AG04449 (cell line): ENCODE measurements around the gene ITIH1.

Source experiments
- CTCF ChIA-PET: fragments of 350-600 bp; formaldehyde crosslinking; extraction: SDS; loops from one replicate; lab custom pipeline; 2021; ENCODE audit warnings: antibody characterized with exemption; lab: Yijun Ruan, JAX
- POLR2A ChIA-PET: fragments of 400-600, 350-600 bp; formaldehyde crosslinking; extraction: SDS; loops from one replicate; lab custom pipeline; 2020; ENCODE audit warnings: antibody characterized with exemption, inconsistent platforms; lab: Yijun Ruan, JAX
- DNase-seq: peaks from one replicate; pipeline ENCODE4 v3.0.0-alpha.2; 2010; ENCODE audit warnings: low read depth, low spot score
- H3K4me3 ChIP-seq: 2 replicates; pipeline ENCODE4 v1.5.1; 2011; ENCODE audit warnings: low read depth, mild to moderate bottlenecking, control low read depth, low read length
- TF ChIP-seq, protein P1 (sequence below): IDR thresholded peaks from one replicate; pipeline ENCODE4 v1.5.1; 2011; ENCODE audit warnings: mild to moderate bottlenecking, moderate library complexity, low read length, control low read depth, inconsistent platforms; ENCODE audit not compliant: insufficient read depth; ENCODE audit errors: missing control alignments

The ITIH1 gene

DNA sequence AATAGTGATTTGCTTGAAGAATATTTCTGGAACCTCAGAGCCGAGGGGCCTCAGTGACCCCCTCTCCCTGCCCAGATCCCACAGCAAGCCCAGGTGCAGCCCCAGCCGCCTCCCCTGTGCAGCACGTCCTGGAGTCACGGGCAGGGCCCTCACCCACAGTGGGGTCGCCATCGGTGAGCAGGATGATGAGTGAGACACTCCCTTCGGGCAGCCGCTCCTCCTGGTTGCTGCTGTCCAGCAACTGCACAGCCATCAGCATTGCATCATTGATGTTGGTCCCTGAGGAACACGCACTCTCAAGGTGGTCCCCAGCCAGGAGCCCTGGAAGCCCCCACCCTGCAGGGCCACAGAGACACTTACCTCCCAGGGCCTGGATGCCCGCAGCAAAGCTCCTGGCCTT, 46.6 kb downstream of the ITIH1 start:
- DNase-seq, result no peak
- TF ChIP-seq, protein P1, sequence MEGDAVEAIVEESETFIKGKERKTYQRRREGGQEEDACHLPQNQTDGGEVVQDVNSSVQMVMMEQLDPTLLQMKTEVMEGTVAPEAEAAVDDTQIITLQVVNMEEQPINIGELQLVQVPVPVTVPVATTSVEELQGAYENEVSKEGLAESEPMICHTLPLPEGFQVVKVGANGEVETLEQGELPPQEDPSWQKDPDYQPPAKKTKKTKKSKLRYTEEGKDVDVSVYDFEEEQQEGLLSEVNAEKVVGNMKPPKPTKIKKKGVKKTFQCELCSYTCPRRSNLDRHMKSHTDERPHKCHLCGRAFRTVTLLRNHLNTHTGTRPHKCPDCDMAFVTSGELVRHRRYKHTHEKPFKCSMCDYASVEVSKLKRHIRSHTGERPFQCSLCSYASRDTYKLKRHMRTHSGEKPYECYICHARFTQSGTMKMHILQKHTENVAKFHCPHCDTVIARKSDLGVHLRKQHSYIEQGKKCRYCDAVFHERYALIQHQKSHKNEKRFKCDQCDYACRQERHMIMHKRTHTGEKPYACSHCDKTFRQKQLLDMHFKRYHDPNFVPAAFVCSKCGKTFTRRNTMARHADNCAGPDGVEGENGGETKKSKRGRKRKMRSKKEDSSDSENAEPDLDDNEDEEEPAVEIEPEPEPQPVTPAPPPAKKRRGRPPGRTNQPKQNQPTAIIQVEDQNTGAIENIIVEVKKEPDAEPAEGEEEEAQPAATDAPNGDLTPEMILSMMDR, result no peak
- H3K4me3 ChIP-seq, result no peak overlapping the region
- POLR2A ChIA-PET, result no interaction called here
- CTCF ChIA-PET, result interaction anchor here (0.9 kb wide), 1 partner anchor 26 kb away, joined by 3 read pairs; no protein-coding TSS in a partner anchor

- no peak overlapping the region for H3K4me3 ChIP-seq
- TF ChIP-seq, protein P1, result no peak
- ChIA-PET POLR2A (no interaction called here), CTCF (interaction anchor here (1.0 kb wide), 1 partner anchor 15 kb away, joined by 3 read pairs; no protein-coding TSS in a partner anchor)
- no peak for DNase-seq
Observed at GRCh38 chr3:52827441-52827840, 50.0 kb downstream of the ITIH1 start.

GRCh38 chr3:52827866-52828376, 50.5 kb downstream of the ITIH1 start:
- POLR2A ChIA-PET, result no interaction called here
- TF ChIP-seq, protein P1, result no peak
- no peak overlapping the region for H3K4me3 ChIP-seq
- DNase-seq, result no peak
- CTCF ChIA-PET, result interaction anchor here (1.0 kb wide), 2 partner anchors 9 to 15 kb away, joined by 3 to 4 read pairs; no protein-coding TSS in a partner anchor

- CTCF ChIA-PET, result no interaction called here
- H3K4me3 ChIP-seq, result no peak overlapping the region
- TF ChIP-seq, protein P1, result no peak
- POLR2A ChIA-PET, result no interaction called here
- DNase-seq, result no peak
Observed at GRCh38 chr3:52829482-52829881, 52.1 kb downstream of the ITIH1 start.

DNA sequence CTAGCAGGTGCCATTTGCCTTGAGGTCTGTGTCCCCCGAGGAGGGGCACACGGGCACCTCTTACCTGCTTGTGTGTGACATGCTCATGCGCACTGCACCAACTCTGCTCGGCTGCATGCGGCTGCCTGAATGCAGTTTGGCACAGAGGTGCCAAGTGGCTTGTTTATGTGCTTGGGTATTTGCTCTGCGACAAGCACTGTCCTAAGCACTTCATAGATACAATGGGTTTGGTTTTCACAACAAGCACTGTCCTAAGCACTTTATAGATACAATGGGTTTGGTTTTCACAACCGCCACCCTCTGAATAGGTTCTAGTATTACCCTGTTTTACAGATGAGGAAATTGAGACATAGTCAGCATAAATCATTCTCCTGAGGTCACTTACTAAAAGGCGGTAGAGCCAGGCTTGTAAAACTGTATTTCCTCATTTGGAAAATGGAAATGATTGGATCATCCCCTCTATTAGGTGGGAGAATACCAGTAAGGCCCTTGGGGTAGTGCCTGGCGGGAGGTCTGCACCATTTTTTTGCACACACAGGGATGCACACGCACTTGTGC, 52.6 kb downstream of the ITIH1 start:
- TF ChIP-seq, protein P1, result no peak
- POLR2A ChIA-PET, result no interaction called here
- CTCF ChIA-PET, result no interaction called here
- DNase-seq, result no peak
- no peak overlapping the region for H3K4me3 ChIP-seq

- no peak for DNase-seq
- TF ChIP-seq, protein P1, result no peak
- ChIA-PET CTCF (no interaction called here), POLR2A (no interaction called here)
- H3K4me3 ChIP-seq, result no peak within 1 kb of the TSS
Observed at GRCh38 chr3:52830535-52831258, 53.3 kb downstream of the ITIH1 start, which contains the start of gene ITIH4. Gene ITIH4 (minus strand): TSS chr3:52830672. CDS start chr3:52830642, 30 bp downstream.
